H1 (cell line): ENCODE measurements around the gene KCNQ1OT1. TPM values are rescaled to one million over a fixed set of nuclear protein-coding genes. Genes with fewer than 3 reads are reported as not detected.

Experiments used
- MAFK ChIP-seq: IDR thresholded peaks from 2 replicates; pipeline ENCODE4 v1.6.1; 2012; ENCODE audit warnings: low read depth, mild to moderate bottlenecking, improper control_type of control experiment, low read length
- polyA plus RNA-seq, 7 experiments: library from polyadenylated mRNA; depleted of rRNA in 3 of 7; stranded (reverse) in 5 of 7; unstranded in 2 of 7; fragments of >200 nt in 5 of 7; fragments of 200-250 nt in 2 of 7; gene quantifications; 1 replicate in 5 of 7; 2 replicates in 1 of 7; 4 replicates in 1 of 7; pipeline versions ENCODE4 v1.2.1 to v1.2.3, GENCODE V29; 2011 to 2013; ENCODE audit warnings: missing spikeins in 2 of 7, mixed read lengths in 2 of 7
- total RNA-seq: library from RNA; stranded (reverse); fragmentation: NEBNext Ultra II Directional; extraction: Animal tissue kit (Norgen Biotek cat#: 25700); gene quantifications from 2 replicates; pipeline ENCODE4 v1.2.1, GENCODE V29; 2021
- TF ChIP-seq, protein P1 (sequence below): fragments of 300-600 bp; sonication (generic); IDR thresholded peaks from 2 replicates; pipeline ENCODE4 v1.7.1; 2012; ENCODE audit warnings: low read length, moderate library complexity, mild to moderate bottlenecking, inconsistent platforms; ENCODE audit not compliant: insufficient replicate concordance

The KCNQ1OT1 gene
- total and polyA plus RNA-seq, 2 of the 8 experiments (the other 6 are each of a cell fraction or from before 2014, with no cell fraction given) = 0.21 to 1.2 TPM

DNA sequence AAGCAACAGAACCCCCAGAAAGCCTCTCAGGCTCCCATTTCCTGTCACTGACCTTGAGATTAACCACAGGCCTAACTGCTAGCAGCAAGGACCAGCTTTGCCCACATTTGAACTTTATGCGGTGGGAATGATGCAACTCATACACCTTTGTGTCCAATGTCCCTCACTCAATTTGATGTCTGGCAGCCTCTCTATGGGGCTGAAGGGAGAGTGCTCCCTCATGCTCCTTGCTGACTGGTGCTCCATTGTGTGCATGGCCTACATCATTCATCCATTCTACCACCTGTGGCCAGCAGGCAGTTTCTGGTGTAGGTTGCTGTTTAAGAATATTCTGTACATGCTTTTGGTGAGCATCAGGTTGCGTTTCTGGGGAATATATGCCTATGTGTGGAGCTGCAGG is 31.9 kb downstream of the KCNQ1OT1 start (continued):
- TF ChIP-seq, protein P1, sequence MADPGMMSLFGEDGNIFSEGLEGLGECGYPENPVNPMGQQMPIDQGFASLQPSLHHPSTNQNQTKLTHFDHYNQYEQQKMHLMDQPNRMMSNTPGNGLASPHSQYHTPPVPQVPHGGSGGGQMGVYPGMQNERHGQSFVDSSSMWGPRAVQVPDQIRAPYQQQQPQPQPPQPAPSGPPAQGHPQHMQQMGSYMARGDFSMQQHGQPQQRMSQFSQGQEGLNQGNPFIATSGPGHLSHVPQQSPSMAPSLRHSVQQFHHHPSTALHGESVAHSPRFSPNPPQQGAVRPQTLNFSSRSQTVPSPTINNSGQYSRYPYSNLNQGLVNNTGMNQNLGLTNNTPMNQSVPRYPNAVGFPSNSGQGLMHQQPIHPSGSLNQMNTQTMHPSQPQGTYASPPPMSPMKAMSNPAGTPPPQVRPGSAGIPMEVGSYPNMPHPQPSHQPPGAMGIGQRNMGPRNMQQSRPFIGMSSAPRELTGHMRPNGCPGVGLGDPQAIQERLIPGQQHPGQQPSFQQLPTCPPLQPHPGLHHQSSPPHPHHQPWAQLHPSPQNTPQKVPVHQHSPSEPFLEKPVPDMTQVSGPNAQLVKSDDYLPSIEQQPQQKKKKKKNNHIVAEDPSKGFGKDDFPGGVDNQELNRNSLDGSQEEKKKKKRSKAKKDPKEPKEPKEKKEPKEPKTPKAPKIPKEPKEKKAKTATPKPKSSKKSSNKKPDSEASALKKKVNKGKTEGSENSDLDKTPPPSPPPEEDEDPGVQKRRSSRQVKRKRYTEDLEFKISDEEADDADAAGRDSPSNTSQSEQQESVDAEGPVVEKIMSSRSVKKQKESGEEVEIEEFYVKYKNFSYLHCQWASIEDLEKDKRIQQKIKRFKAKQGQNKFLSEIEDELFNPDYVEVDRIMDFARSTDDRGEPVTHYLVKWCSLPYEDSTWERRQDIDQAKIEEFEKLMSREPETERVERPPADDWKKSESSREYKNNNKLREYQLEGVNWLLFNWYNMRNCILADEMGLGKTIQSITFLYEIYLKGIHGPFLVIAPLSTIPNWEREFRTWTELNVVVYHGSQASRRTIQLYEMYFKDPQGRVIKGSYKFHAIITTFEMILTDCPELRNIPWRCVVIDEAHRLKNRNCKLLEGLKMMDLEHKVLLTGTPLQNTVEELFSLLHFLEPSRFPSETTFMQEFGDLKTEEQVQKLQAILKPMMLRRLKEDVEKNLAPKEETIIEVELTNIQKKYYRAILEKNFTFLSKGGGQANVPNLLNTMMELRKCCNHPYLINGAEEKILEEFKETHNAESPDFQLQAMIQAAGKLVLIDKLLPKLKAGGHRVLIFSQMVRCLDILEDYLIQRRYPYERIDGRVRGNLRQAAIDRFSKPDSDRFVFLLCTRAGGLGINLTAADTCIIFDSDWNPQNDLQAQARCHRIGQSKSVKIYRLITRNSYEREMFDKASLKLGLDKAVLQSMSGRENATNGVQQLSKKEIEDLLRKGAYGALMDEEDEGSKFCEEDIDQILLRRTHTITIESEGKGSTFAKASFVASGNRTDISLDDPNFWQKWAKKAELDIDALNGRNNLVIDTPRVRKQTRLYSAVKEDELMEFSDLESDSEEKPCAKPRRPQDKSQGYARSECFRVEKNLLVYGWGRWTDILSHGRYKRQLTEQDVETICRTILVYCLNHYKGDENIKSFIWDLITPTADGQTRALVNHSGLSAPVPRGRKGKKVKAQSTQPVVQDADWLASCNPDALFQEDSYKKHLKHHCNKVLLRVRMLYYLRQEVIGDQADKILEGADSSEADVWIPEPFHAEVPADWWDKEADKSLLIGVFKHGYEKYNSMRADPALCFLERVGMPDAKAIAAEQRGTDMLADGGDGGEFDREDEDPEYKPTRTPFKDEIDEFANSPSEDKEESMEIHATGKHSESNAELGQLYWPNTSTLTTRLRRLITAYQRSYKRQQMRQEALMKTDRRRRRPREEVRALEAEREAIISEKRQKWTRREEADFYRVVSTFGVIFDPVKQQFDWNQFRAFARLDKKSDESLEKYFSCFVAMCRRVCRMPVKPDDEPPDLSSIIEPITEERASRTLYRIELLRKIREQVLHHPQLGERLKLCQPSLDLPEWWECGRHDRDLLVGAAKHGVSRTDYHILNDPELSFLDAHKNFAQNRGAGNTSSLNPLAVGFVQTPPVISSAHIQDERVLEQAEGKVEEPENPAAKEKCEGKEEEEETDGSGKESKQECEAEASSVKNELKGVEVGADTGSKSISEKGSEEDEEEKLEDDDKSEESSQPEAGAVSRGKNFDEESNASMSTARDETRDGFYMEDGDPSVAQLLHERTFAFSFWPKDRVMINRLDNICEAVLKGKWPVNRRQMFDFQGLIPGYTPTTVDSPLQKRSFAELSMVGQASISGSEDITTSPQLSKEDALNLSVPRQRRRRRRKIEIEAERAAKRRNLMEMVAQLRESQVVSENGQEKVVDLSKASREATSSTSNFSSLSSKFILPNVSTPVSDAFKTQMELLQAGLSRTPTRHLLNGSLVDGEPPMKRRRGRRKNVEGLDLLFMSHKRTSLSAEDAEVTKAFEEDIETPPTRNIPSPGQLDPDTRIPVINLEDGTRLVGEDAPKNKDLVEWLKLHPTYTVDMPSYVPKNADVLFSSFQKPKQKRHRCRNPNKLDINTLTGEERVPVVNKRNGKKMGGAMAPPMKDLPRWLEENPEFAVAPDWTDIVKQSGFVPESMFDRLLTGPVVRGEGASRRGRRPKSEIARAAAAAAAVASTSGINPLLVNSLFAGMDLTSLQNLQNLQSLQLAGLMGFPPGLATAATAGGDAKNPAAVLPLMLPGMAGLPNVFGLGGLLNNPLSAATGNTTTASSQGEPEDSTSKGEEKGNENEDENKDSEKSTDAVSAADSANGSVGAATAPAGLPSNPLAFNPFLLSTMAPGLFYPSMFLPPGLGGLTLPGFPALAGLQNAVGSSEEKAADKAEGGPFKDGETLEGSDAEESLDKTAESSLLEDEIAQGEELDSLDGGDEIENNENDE = no peak
- TF ChIP-seq MAFK = no peak
